K562 (cell line): ENCODE measurements around the gene RNF39. TPM values are rescaled to one million over a fixed set of nuclear protein-coding genes. Genes with fewer than 3 reads are reported as not detected.

ENCODE experiments used
- ATAC-seq: fragments of 200-7000 bp; cut with Tn5 transposase; 3 replicates; pipeline ENCODE4 v1.9.1; 2020; ENCODE audit warnings: moderate library complexity
- BruUV-seq: library from RNA; stranded (reverse); fragments of 400-500 nt; replicated peaks from 2 replicates; lab custom pipeline; 2021; lab: Mats Ljungman, UMichigan
- CTCF ChIA-PET: fragments of 300-600 bp; formaldehyde crosslinking; extraction: SDS; loops from one replicate; lab custom pipeline; 2021; ENCODE audit warnings: low intra/inter-chr PET ratio; lab: Yijun Ruan, JAX
- POLR2A ChIA-PET: fragments of 300-600, 350-650 bp; sonication (Branson Sonifier 250); formaldehyde crosslinking; extraction: SDS; loops from one replicate; lab custom pipeline; 2021; ENCODE audit warnings: antibody characterized with exemption, inconsistent platforms; lab: Yijun Ruan, JAX
- DNase-seq, 4 experiments: peaks; one replicate each; pipeline versions ENCODE4 v3.0.0 to v3.0.0-alpha.2; 2011 to 2018; ENCODE audit warnings: low spot score in 3 of 4, mixed read lengths in 3 of 4; ENCODE audit errors: extremely low read depth in 1 of 4
- FAIRE-seq: peaks from 2 replicates; lab custom pipeline; 2011; peaks lifted over from hg19 to GRCh38; lab: Jason Lieb, UNC
- H2AFZ ChIP-seq: 2 replicates; pipeline ENCODE4 v1.6.0; 2011; ENCODE audit warnings: low read depth, low read length, control low read depth, inconsistent platforms
- H3K27ac ChIP-seq: fragments of 200-600 bp; 3 replicates; pipeline ENCODE4 v1.8.0; 2011; ENCODE audit warnings: low read depth, mild to moderate bottlenecking, control low read depth, inconsistent platforms, low read length, moderate library complexity, mixed read lengths; ENCODE audit errors: extremely low read depth
- H3K27me3 ChIP-seq, 2 experiments: fragments of 300-600 bp in 1 of 2; 2 replicates in 1 of 2; 3 replicates in 1 of 2; pipeline versions ENCODE4 v1.6.0 to v1.8.0; 2011; ENCODE audit warnings: inconsistent platforms in 2 of 2, low read length in 2 of 2, mild to moderate bottlenecking in 1 of 2, mixed read lengths in 1 of 2, moderate library complexity in 1 of 2; ENCODE audit not compliant: control insufficient read depth in 2 of 2, insufficient read depth in 2 of 2
- H3K36me3 ChIP-seq: fragments of 300-600 bp; 3 replicates; pipeline ENCODE4 v1.8.0; 2011; ENCODE audit warnings: mild to moderate bottlenecking, low read length, inconsistent platforms; ENCODE audit not compliant: control insufficient read depth, insufficient read depth
- H3K4me1 ChIP-seq, 2 experiments: fragments of 200-600 bp in 1 of 2; replicated peaks in 1 of 2; 2 replicates in 1 of 2; 3 replicates in 1 of 2; pipeline versions ENCODE4 v1.5.1 to v1.8.0; 2011; ENCODE audit warnings: inconsistent platforms in 2 of 2, low read length in 2 of 2, mild to moderate bottlenecking in 1 of 2, mixed read lengths in 1 of 2, moderate library complexity in 1 of 2; ENCODE audit not compliant: control insufficient read depth in 2 of 2, insufficient read depth in 2 of 2
- H3K4me2 ChIP-seq: 2 replicates; pipeline ENCODE4 v1.6.1; 2011; ENCODE audit warnings: low read length, control low read depth, inconsistent platforms, mixed read lengths; ENCODE audit not compliant: insufficient read depth
- H3K4me3 ChIP-seq: fragments of 200-600 bp; sonication (generic), shearing (Covaris generic); 2 replicates; pipeline ENCODE4 v1.5.1; 2016; ENCODE audit warnings: control low read depth, inconsistent platforms
- H3K79me2 ChIP-seq: fragments of 200-600 bp; 3 replicates; pipeline ENCODE4 v1.8.0; 2011; ENCODE audit warnings: low read length, inconsistent platforms; ENCODE audit not compliant: control insufficient read depth, insufficient read depth
- H3K9ac ChIP-seq, 2 experiments: 2 replicates each; pipeline versions ENCODE4 v1.6.0 to v1.6.1; 2011; ENCODE audit warnings: low read depth in 2 of 2, low read length in 2 of 2, control low read depth in 1 of 2, inconsistent platforms in 1 of 2, mild to moderate bottlenecking in 1 of 2, mixed read lengths in 1 of 2; ENCODE audit not compliant: insufficient read depth in 1 of 2
- H3K9me1 ChIP-seq: one replicate; pipeline ENCODE4 v1.6.0; 2011; ENCODE audit warnings: inconsistent platforms, mild to moderate bottlenecking, low read length, moderate library complexity; ENCODE audit not compliant: control insufficient read depth, insufficient read depth
- H3K9me3 ChIP-seq: replicated peaks from 2 replicates; pipeline ENCODE4 v1.5.1; 2011; ENCODE audit warnings: low read depth, low read length, inconsistent platforms; ENCODE audit not compliant: control insufficient read depth, insufficient read depth
- H4K20me1 ChIP-seq: replicated peaks from 2 replicates; pipeline ENCODE4 v1.6.1; 2011; ENCODE audit warnings: low read length, inconsistent platforms, mixed read lengths; ENCODE audit not compliant: control insufficient read depth, insufficient read depth
- ADNP ChIP-seq: fragments of 200-800 bp; sonication (Bioruptor generic); IDR thresholded peaks from 2 replicates; pipeline ENCODE4 v1.6.1; 2016; ENCODE audit warnings: missing genetic modification characterization, missing compliant biosample characterization
- ARID3A ChIP-seq: IDR thresholded peaks from 2 replicates; pipeline ENCODE4 v1.6.1; 2012; ENCODE audit warnings: low read depth, low read length, improper control_type of control experiment, borderline replicate concordance
- CAMTA2 ChIP-seq: fragments of 250-450 bp; sonication (Bioruptor Pico); conservative IDR thresholded peaks from 2 replicates; pipeline ENCODE4 v1.5.1; 2022
- CBFA2T3 ChIP-seq: fragments of 450-650 bp; IDR thresholded peaks from 2 replicates; pipeline ENCODE4 v1.6.1; 2017
- CBFB ChIP-seq: sonication (generic); formaldehyde crosslinking; IDR thresholded peaks from 2 replicates; pipeline ENCODE4 v1.4.0; 2020; ENCODE audit warnings: mild to moderate bottlenecking, missing genetic modification reagents
- EZH2 ChIP-seq: IDR thresholded peaks from 2 replicates; pipeline ENCODE4 v1.6.1; 2012; ENCODE audit warnings: low read depth, mild to moderate bottlenecking, inconsistent platforms, low read length, borderline replicate concordance
- JUND ChIP-seq, 2 experiments: IDR thresholded peaks; 2 replicates in 1 of 2; 3 replicates in 1 of 2; pipeline ENCODE4 v1.6.1; 2011; ENCODE audit warnings: borderline replicate concordance in 2 of 2, low read depth in 2 of 2, low read length in 2 of 2, improper control_type of control experiment in 1 of 2, missing biosample characterization in 1 of 2, missing genetic modification characterization in 1 of 2, missing genetic modification reagents in 1 of 2
- NONO ChIP-seq, 2 experiments: fragments of 200-400 bp in 1 of 2; fragments of 450-650 bp in 1 of 2; formaldehyde crosslinking in 1 of 2; IDR thresholded peaks; 2 replicates each; pipeline ENCODE4 v1.6.1; 2017; ENCODE audit warnings: low read depth in 2 of 2, mild to moderate bottlenecking in 2 of 2, moderate library complexity in 2 of 2, low read length in 1 of 2
- PHTF2 ChIP-seq: fragments of 250-450 bp; sonication (Bioruptor Pico); IDR thresholded peaks from 2 replicates; pipeline ENCODE4 v1.5.0; 2021; ENCODE audit warnings: mild to moderate bottlenecking
- TEAD2 ChIP-seq: fragments of 450-650 bp; IDR thresholded peaks from 2 replicates; pipeline ENCODE4 v1.6.1; 2016; ENCODE audit warnings: missing genetic modification characterization, control low read depth, missing compliant biosample characterization
- ZFX ChIP-seq: sonication (generic); formaldehyde crosslinking; IDR thresholded peaks from 2 replicates; pipeline ENCODE4 v1.8.0; 2022; ENCODE audit warnings: mild to moderate bottlenecking, missing genetic modification reagents, moderate library complexity
- ZNF124 ChIP-seq: sonication (generic); formaldehyde crosslinking; IDR thresholded peaks from 2 replicates; pipeline ENCODE4 v1.8.1; 2022; ENCODE audit warnings: missing genetic modification reagents
- ZNF311 ChIP-seq: fragments of 250-450 bp; sonication (Bioruptor Pico); IDR thresholded peaks from 2 replicates; pipeline ENCODE4 v1.4.0; 2020; ENCODE audit warnings: mild to moderate bottlenecking, moderate library complexity
- ZNF644 ChIP-seq: fragments of 200-800 bp; sonication (Bioruptor generic); IDR thresholded peaks from 2 replicates; pipeline ENCODE4 v1.6.1; 2016; ENCODE audit warnings: low read depth, missing genetic modification characterization, missing compliant biosample characterization
- ZNF699 ChIP-seq: fragments of 250-450 bp; sonication (Bioruptor Pico); IDR thresholded peaks from 2 replicates; pipeline ENCODE4 v1.8.0; 2021; ENCODE audit warnings: mild to moderate bottlenecking, moderate library complexity; ENCODE audit not compliant: insufficient replicate concordance
- ZNF785 ChIP-seq: fragments of 250-450 bp; sonication (Bioruptor Pico); IDR thresholded peaks from 2 replicates; pipeline ENCODE4 v1.4.0; 2020; ENCODE audit warnings: mild to moderate bottlenecking
- WGBS: fragments of 100-300 bp; shearing (Covaris generic); methylation state at CpG from one replicate; pipeline ENCODE4 v1.1.6; 2016; ENCODE audit warnings: low coverage, mixed read lengths; ENCODE audit not compliant: insufficient coverage; ENCODE audit errors: missing lambda C conversion rate; 5-methylcytosine and 5-hydroxymethylcytosine counted together
- in situ Hi-C: fragments of 300-500 bp; cut with MboI; formaldehyde crosslinking; loops from 4 replicates; pipeline ENCODE4 v1.15.0; 2018; ENCODE audit warnings: inconsistent platforms, mixed read lengths
- intact Hi-C: fragments of 100-400 bp; cut with micrococcal nuclease; formaldehyde crosslinking; loops from 2 replicates; pipeline ENCODE4 v1.14.2; 2022
- polyA plus RNA-seq, 8 experiments: library from polyadenylated mRNA; depleted of rRNA in 4 of 8; stranded (reverse) in 5 of 8; unstranded in 3 of 8; fragments of >200 nt; fragmentation: Nextera tagmentation in 2 of 8; fragmentation: Illumina TruSeq in 1 of 8; extraction: Ambion mirVana in 2 of 8; extraction: Trizol in 1 of 8; gene quantifications; 2 replicates each; pipeline versions ENCODE4 v1.2.1 to v1.2.3, GENCODE V29; 2011 to 2014; ENCODE audit warnings: inconsistent platforms in 1 of 8, missing spikeins in 1 of 8
- total RNA-seq, 7 experiments: library from RNA; depleted of rRNA in 6 of 7; stranded (reverse); fragments of >200 nt in 6 of 7; fragmentation: Illumina TruSeq in 2 of 7; extraction: Trizol in 2 of 7; gene quantifications; 2 replicates each; pipeline versions ENCODE4 v1.2.1 to v1.2.3, GENCODE V29; 2011 to 2021; ENCODE audit warnings: low replicate concordance in 1 of 7
- TF ChIP-seq, protein P1 (sequence below): fragments of 250-450 bp; sonication (Bioruptor Pico); IDR thresholded peaks from 2 replicates; pipeline ENCODE4 v1.4.0; 2020; ENCODE audit warnings: borderline replicate concordance

The RNF39 gene
- total and polyA plus RNA-seq, 9 of the 15 experiments (the other 6 are each of a cell fraction or from before 2014, with no cell fraction given), result not detected

- TF ChIP-seq ARID3A (no peak), ZFX (CRISPR knock-in tag) (no peak)
- TF ChIP-seq, all 486 proteins: peak for 4
Observed at GRCh38 chr6:30062471-30063178, 12.9 kb downstream of the RNF39 start (continued).

GRCh38 chr6:30061858-30062458, 13.6 kb downstream of the RNF39 start:
- BruUV-seq, result no TSS peak
- peak in 2 of 4 experiments; percentile 18 to 56 for DNase-seq
- CTCF ChIA-PET, result no interaction called here
- Histone ChIP-seq H3K9ac (peak overlapping the region; percentile 96 to 98), H3K9me1 (no peaks in the 10 kb centered on the region), H3K36me3 (peaks cover 35% of the 10 kb centered on the region), H3K4me3 (peak overlapping the region; percentile 79), H3K79me2 (peaks cover 53% of the 10 kb centered on the region), H4K20me1 (no peaks in the 10 kb centered on the region), H2AFZ (peak overlapping the region; percentile 94), H3K27me3 (no peaks in the 10 kb centered on the region), H3K9me3 (no peaks in the 10 kb centered on the region), H3K4me1 (peaks cover 0 to 14% of the 10 kb centered on the region in 2 experiments; a peak in 3 of 5 replicates), H3K27ac (peak overlapping the region; percentile 85), H3K4me2 (peak overlapping the region; percentile 93)
- intact Hi-C loops (loop anchor here (5.0 to 10.0 kb wide), 2 partner anchors 95 to 283 kb away; partner anchors contain the start of gene RPP21), in situ Hi-C loops (no loop called here)
- ATAC-seq, result peak; percentile 71
- POLR2A ChIA-PET, result interaction anchor here (0.8 to 2.2 kb wide), 8 partner anchors 9 to 446 kb away, joined by 3 to 10 read pairs (median 3); no protein-coding TSS in a partner anchor
- peak; percentile 62 for FAIRE-seq
- 7% methylated on average over 13 of the region's 13 CpGs for WGBS
- TF ChIP-seq CAMTA2 (CRISPR knock-in tag) (no peak), ZNF124 (CRISPR knock-in tag) (no peak), TEAD2 (tag) (no peak), ZNF311 (CRISPR knock-in tag) (no peak), PHTF2 (CRISPR knock-in tag) (no peak), ZNF699 (CRISPR knock-in tag) (no peak), ZNF785 (CRISPR knock-in tag) (no peak), ZNF644 (tag) (0 out of 2 replicates have a peak, but pooled peaks have one; percentile 5), NONO (IDR thresholded peaks at IDR 0.05; ENCODE audit: low read depth in 2 of 2, low read length in 1 of 2) (no peak), EZH2 (no peak), ADNP (tag) (no peak), CBFA2T3 (no peak), CBFB (peak; percentile 69; the same call in 1 of the 2 replicates), JUND (IDR thresholded peaks at IDR 0.05; ENCODE audit: borderline replicate concordance, low read depth, low read length) (no peak), JUND (tag; IDR thresholded peaks at IDR 0.05; ENCODE audit: borderline replicate concordance, low read depth, low read length) (no peak)
- TF ChIP-seq, protein P1, sequence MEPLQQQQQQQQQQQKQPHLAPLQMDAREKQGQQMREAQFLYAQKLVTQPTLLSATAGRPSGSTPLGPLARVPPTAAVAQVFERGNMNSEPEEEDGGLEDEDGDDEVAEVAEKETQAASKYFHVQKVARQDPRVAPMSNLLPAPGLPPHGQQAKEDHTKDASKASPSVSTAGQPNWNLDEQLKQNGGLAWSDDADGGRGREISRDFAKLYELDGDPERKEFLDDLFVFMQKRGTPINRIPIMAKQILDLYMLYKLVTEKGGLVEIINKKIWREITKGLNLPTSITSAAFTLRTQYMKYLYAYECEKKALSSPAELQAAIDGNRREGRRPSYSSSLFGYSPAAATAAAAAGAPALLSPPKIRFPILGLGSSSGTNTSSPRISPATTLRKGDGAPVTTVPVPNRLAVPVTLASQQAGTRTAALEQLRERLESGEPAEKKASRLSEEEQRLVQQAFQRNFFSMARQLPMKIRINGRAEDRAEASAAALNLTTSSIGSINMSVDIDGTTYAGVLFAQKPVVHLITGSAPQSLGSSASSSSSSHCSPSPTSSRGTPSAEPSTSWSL (CRISPR knock-in tag), result no peak
